HG03060 (cell line): ENCODE results near the gene SLC38A6.

Experiments used
- ATAC-seq: cut with Tn5 transposase; IDR thresholded peaks from one replicate; pipeline ENCODE4 v1.9.1; 2021; ENCODE audit warnings: low read depth, moderate number of reproducible peaks; ENCODE audit not compliant: unreplicated experiment

SLC38A6 gene

DNA sequence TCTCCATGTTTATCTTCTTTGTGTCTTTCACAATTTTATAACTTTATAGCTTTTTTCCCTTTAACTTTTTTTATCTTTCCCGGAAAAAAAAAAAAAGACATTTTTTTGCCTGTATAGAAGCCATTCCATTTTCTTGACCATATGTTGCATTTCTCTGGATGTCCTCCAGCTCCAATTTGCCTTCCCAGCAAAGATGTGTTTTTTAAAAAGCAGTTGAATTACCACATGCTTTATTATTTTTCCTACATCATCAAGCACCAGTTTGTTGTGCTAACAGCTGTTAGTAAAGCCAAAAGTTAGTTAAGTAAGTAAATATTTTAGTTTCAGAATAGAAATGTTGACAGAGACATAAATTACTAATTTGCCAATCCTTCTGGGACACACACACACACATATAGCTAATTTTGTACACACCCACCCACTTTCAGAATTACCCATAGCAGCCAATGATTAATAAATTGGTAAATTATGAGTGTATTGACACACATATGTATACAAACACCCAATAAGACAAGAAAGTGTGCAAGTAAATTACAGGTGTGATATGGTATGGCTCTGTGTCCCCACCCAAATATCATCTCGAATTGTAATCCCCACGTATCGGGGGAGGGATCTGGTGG is 118.3 kb downstream of the SLC38A6 start:
- ATAC-seq = no peak

DNA sequence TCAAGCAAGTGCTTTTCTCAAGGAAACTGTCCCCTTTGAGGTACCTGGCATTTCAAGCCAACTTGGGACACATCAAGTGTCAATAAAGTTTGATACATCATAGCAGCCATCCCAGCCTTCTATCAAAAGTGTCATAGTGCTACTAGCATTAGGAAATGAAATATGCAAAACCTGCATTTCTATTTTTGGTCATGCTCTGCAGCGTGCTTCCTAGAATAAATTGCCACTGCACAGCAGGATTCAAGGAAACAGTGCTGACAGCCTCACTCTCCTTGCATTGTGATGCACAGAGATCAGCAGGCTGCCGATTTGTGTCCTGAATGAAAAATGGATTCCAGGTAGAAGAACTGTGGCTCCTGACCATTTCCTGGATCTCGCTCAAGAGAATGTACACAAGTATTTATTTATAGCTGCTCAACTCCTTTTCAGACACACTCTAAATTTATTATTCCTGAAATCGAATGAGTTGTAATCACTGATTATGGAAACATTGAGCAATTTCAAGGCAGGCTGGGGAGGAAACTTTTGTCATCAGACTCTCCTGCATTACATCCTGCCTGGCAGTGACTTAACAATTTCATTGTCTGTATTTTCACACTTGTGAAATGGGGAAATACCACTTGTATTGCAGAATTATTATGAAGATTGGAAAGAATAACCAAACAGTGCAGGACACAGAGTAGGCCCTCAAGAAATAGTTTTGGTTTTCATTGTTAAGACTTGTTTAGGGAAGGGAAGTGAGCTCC is 120.9 kb downstream of the SLC38A6 start:
- no peak for ATAC-seq
